GM23248 (cell line): ENCODE data around the gene MMP10. TPM values are rescaled to one million over a fixed set of nuclear protein-coding genes. Genes with fewer than 3 reads are reported as not detected.
A peak's percentile ranks its signal among the peaks of the same experiment; 100 is the strongest.
"Not testable (repeated sequence)": the region's sequence is repeated elsewhere in the genome, so short reads cannot be mapped to it uniquely, and the experiment has no call there.

Source experiments
- DNase-seq: peaks from one replicate; pipeline ENCODE4 v3.0.0-alpha.2; 2015
- H2AFZ ChIP-seq: fragments of 200-600 bp; sonication (generic); 2 replicates; pipeline ENCODE4 v1.6.1; 2016; ENCODE audit warnings: antibody characterized with exemption
- H3F3A ChIP-seq: fragments of 200-600 bp; sonication (generic); 2 replicates; pipeline ENCODE4 v1.6.1; 2016; ENCODE audit warnings: mild to moderate bottlenecking, antibody characterized with exemption, mixed run types; ENCODE audit not compliant: insufficient read depth
- H3K27ac ChIP-seq: fragments of 200-600 bp; sonication (generic); 2 replicates; pipeline ENCODE4 v1.5.1; 2016; ENCODE audit warnings: mild to moderate bottlenecking
- H3K27me3 ChIP-seq: fragments of 200-600 bp; sonication (generic); replicated peaks from 2 replicates; pipeline ENCODE4 v1.6.1; 2016; ENCODE audit warnings: mild to moderate bottlenecking; ENCODE audit not compliant: insufficient read depth
- H3K36me3 ChIP-seq: fragments of 200-600 bp; sonication (generic); 2 replicates; pipeline ENCODE4 v1.6.1; 2016; ENCODE audit warnings: low read depth, mild to moderate bottlenecking
- H3K4me1 ChIP-seq: fragments of 200-600 bp; sonication (generic); 2 replicates; pipeline ENCODE4 v1.6.1; 2016; ENCODE audit warnings: mild to moderate bottlenecking; ENCODE audit not compliant: insufficient read depth
- H3K4me2 ChIP-seq: fragments of 200-600 bp; sonication (generic); one replicate; pipeline ENCODE4 v1.6.1; 2016; ENCODE audit warnings: mild to moderate bottlenecking; ENCODE audit not compliant: unreplicated experiment
- H3K4me3 ChIP-seq: fragments of 200-600 bp; sonication (generic); 2 replicates; pipeline ENCODE4 v1.5.1; 2016; ENCODE audit warnings: mild to moderate bottlenecking
- H3K79me2 ChIP-seq: fragments of 200-600 bp; sonication (generic); 2 replicates; pipeline ENCODE4 v1.6.1; 2016; ENCODE audit warnings: mild to moderate bottlenecking; ENCODE audit not compliant: insufficient read depth
- H3K9ac ChIP-seq: fragments of 200-600 bp; sonication (generic); 2 replicates; pipeline ENCODE4 v1.6.1; 2016; ENCODE audit warnings: mild to moderate bottlenecking
- H3K9me2 ChIP-seq: fragments of 200-600 bp; sonication (generic); 2 replicates; pipeline ENCODE4 v1.6.1; 2016; ENCODE audit warnings: mixed run types, mild to moderate bottlenecking, moderate library complexity; ENCODE audit not compliant: insufficient read depth
- H3K9me3 ChIP-seq: fragments of 200-600 bp; sonication (generic); one replicate; pipeline ENCODE4 v1.6.1; 2017; ENCODE audit warnings: low read depth
- H4K20me1 ChIP-seq: fragments of 200-600 bp; sonication (generic); 2 replicates; pipeline ENCODE4 v1.6.0; 2016; ENCODE audit not compliant: insufficient read depth
- EZH2 ChIP-seq: fragments of 200-600 bp; sonication (generic); IDR thresholded peaks from 2 replicates; pipeline ENCODE4 v1.6.1; 2018; ENCODE audit warnings: antibody characterized with exemption, mild to moderate bottlenecking; ENCODE audit not compliant: insufficient read depth, poor library complexity, severe bottlenecking
- EZH2phosphoT487 ChIP-seq: fragments of 200-600 bp; sonication (generic); IDR thresholded peaks from 2 replicates; pipeline ENCODE4 v1.6.1; 2018; ENCODE audit warnings: antibody characterized with exemption, moderate library complexity, mild to moderate bottlenecking, low read depth; ENCODE audit not compliant: insufficient read depth
- WGBS, 2 experiments: methylation state at CpG; one replicate each; pipeline ENCODE4 v1.1.6; 2015 to 2017; ENCODE audit warnings: low lambda C conversion rate in 2 of 2, low coverage in 1 of 2; ENCODE audit errors: missing lambda C conversion rate in 2 of 2; 5-methylcytosine and 5-hydroxymethylcytosine counted together
- in situ Hi-C: fragments of 300-500 bp; cut with MboI; formaldehyde crosslinking; loops from 2 replicates; pipeline ENCODE4 v1.15.0; 2020
- polyA plus RNA-seq: library from polyadenylated mRNA; unstranded; fragments of >200 nt; fragmentation: Nextera tagmentation; extraction: Ambion mirVana; gene quantifications from 2 replicates; pipeline ENCODE4 v1.2.1, GENCODE V29; 2016
- total RNA-seq: library from RNA; depleted of rRNA; stranded (reverse); fragments of >200 nt; shearing (Covaris generic); gene quantifications from 2 replicates; pipeline ENCODE4 v1.2.3, GENCODE V29; 2014

MMP10 gene
- total and polyA plus RNA-seq, 2 experiments from 2014 or later = 0.97 to 1.1 TPM

GRCh38 chr11:102733232-102733875 is 47.1 kb downstream of the MMP10 start:
- no peaks in the 10 kb centered on the region for H3K9me3 ChIP-seq
- no peaks in the 10 kb centered on the region for H3K9me2 ChIP-seq
- peak; percentile 65 for DNase-seq
- 41 to 45% methylated on average over 8 of the region's 8 CpGs for WGBS, 2 experiments
- peaks cover 9% of the 10 kb centered on the region for H3K4me1 ChIP-seq
- in situ Hi-C loops = loop anchor here (10.0 kb wide), 1 partner anchor 201 kb away; no protein-coding TSS in a partner anchor
- no peak overlapping the region for H3K9ac ChIP-seq
- H3F3A ChIP-seq = peaks cover 8% of the 10 kb centered on the region; the same call in 1 of the 2 replicates
- H3K4me2 ChIP-seq = no peak overlapping the region
- no peaks in the 10 kb centered on the region for H3K79me2 ChIP-seq
- TF ChIP-seq EZH2 (no peak), EZH2phosphoT487 (no peak)
- H3K27ac ChIP-seq = no peak overlapping the region
- H4K20me1 ChIP-seq = no peaks in the 10 kb centered on the region
- H3K27me3 ChIP-seq = no peaks in the 10 kb centered on the region
- no peak overlapping the region for H2AFZ ChIP-seq
- no peak overlapping the region for H3K4me3 ChIP-seq
- H3K36me3 ChIP-seq = no peaks in the 10 kb centered on the region

- H3K9me2 ChIP-seq, H3K27me3 ChIP-seq, H3K4me3 ChIP-seq, H3K9ac ChIP-seq, H3K36me3 ChIP-seq, H3K79me2 ChIP-seq, H2AFZ ChIP-seq, H3K27ac ChIP-seq, H3K4me2 ChIP-seq, H4K20me1 ChIP-seq, DNase-seq, H3K9me3 ChIP-seq, H3F3A ChIP-seq: not testable (repeated sequence)
- H3K4me1 ChIP-seq = peaks cover 17% of the 10 kb centered on the region
- WGBS, 2 experiments = 54 to 55% methylated on average over 4 to 8 of the region's 8 CpGs
- in situ Hi-C loops = loop anchor here (10.0 kb wide), 1 partner anchor 204 kb away; no protein-coding TSS in a partner anchor
Observed at GRCh38 chr11:102730944-102731343, 49.5 kb downstream of the MMP10 start.

GRCh38 chr11:102729849-102730815 is 50.3 kb downstream of the MMP10 start:
- in situ Hi-C loops = loop anchor here (10.0 kb wide), 1 partner anchor 205 kb away; no protein-coding TSS in a partner anchor
- Histone ChIP-seq H3K79me2 (no peaks in the 10 kb centered on the region), H3F3A (peaks cover 17% of the 10 kb centered on the region; the same call in 1 of the 2 replicates), H4K20me1 (no peaks in the 10 kb centered on the region), H3K4me2 (no peak overlapping the region), H3K36me3 (no peaks in the 10 kb centered on the region), H3K9me2 (no peaks in the 10 kb centered on the region), H2AFZ (peak overlapping the region; percentile 65), H3K27me3 (no peaks in the 10 kb centered on the region), H3K4me3 (no peak overlapping the region), H3K27ac (no peak overlapping the region), H3K9ac (no peak overlapping the region), H3K9me3 (no peaks in the 10 kb centered on the region), H3K4me1 (peaks cover 23% of the 10 kb centered on the region)
- WGBS, 2 experiments = 26 to 29% methylated on average over 9 of the region's 9 CpGs
- TF ChIP-seq EZH2 (no peak), EZH2phosphoT487 (no peak)
- DNase-seq = peak; percentile 38

- Histone ChIP-seq H3K36me3 (no peaks in the 10 kb centered on the region), H3K4me3 (no peak overlapping the region), H3K9ac (no peak overlapping the region), H3K9me2 (no peaks in the 10 kb centered on the region), H3K9me3 (no peaks in the 10 kb centered on the region), H3K4me1 (peaks cover 27% of the 10 kb centered on the region), H3K4me2 (no peak overlapping the region), H3K27me3 (no peaks in the 10 kb centered on the region), H3K27ac (no peak overlapping the region), H3K79me2 (no peaks in the 10 kb centered on the region), H2AFZ (no peak overlapping the region), H3F3A (peaks cover 21% of the 10 kb centered on the region; the same call in 1 of the 2 replicates), H4K20me1 (no peaks in the 10 kb centered on the region)
- DNase-seq = peak; percentile 54
- in situ Hi-C loops = no loop called here
- TF ChIP-seq EZH2phosphoT487 (no peak), EZH2 (no peak)
- 89 to 93% methylated on average over 2 of the region's 2 CpGs for WGBS, 2 experiments
Observed at GRCh38 chr11:102727890-102728289, 52.5 kb downstream of the MMP10 start.
